Spleen (tissue), 13 donors: Measurements from ENCODE around the gene AMMECR1L. TPM values are rescaled to one million over a fixed set of nuclear protein-coding genes. Genes with fewer than 3 reads are reported as not detected.
"Not testable (repeated sequence)": the region's sequence is repeated elsewhere in the genome, so short reads cannot be mapped to it uniquely, and the experiment has no call there.

Experiments
- DNase-seq: peaks from one replicate; pipeline ENCODE4 v3.0.0-alpha.2; 2020
- H3K27ac ChIP-seq, 8 donors: fragments of 200-600 bp; sonication (generic) in 7 of 8; 1 replicate in 4 of 8; 2 replicates in 4 of 8; pipeline versions ENCODE4 v1.5.0 to v1.8.0; 2016 to 2021; ENCODE audit warnings: inconsistent platforms in 4 of 8, mild to moderate bottlenecking in 4 of 8, moderate library complexity in 1 of 8
- H3K27me3 ChIP-seq, 7 donors: fragments of 200-600 bp; sonication (generic) in 6 of 7; replicated peaks in 1 of 7; 1 replicate in 4 of 7; 2 replicates in 3 of 7; pipeline versions ENCODE4 v1.5.0 to v1.8.0; 2016 to 2021; ENCODE audit warnings: inconsistent platforms in 3 of 7, mild to moderate bottlenecking in 1 of 7
- H3K36me3 ChIP-seq, 6 donors: fragments of 200-600 bp; sonication (generic) in 5 of 6; 1 replicate in 4 of 6; 2 replicates in 2 of 6; pipeline versions ENCODE4 v1.5.0 to v1.8.0; 2016 to 2021; ENCODE audit warnings: inconsistent platforms in 2 of 6
- H3K4me1 ChIP-seq, 6 donors: fragments of 200-600 bp; sonication (generic) in 5 of 6; 1 replicate in 3 of 6; 2 replicates in 3 of 6; pipeline versions ENCODE4 v1.5.0 to v1.8.0; 2016 to 2021; ENCODE audit warnings: inconsistent platforms in 3 of 6
- H3K4me3 ChIP-seq, 8 donors: fragments of 200-600 bp; sonication (generic) in 7 of 8; 1 replicate in 4 of 8; 2 replicates in 4 of 8; pipeline versions ENCODE4 v1.5.0 to v1.8.0; 2016 to 2021; ENCODE audit warnings: inconsistent platforms in 4 of 8, mild to moderate bottlenecking in 4 of 8, moderate library complexity in 2 of 8
- H3K9me3 ChIP-seq, 8 donors: fragments of 200-600 bp; sonication (generic) in 7 of 8; 1 replicate in 4 of 8; 2 replicates in 4 of 8; pipeline versions ENCODE4 v1.5.0 to v1.8.0; 2016 to 2021; ENCODE audit warnings: inconsistent platforms in 4 of 8
- POLR2A ChIP-seq, 3 donors: fragments of 450-650 bp; IDR thresholded peaks; one replicate each; pipeline ENCODE4 v1.5.1; 2017; ENCODE audit warnings: antibody characterized with exemption in 3 of 3, mild to moderate bottlenecking in 1 of 3
- POLR2AphosphoS5 ChIP-seq, 3 donors: sonication (generic); formaldehyde crosslinking; IDR thresholded peaks; one replicate each; pipeline ENCODE4 v1.5.1; 2017; ENCODE audit warnings: antibody characterized with exemption in 3 of 3
- WGBS, 5 donors: extraction: QIAGEN DNeasy Blood & Tissue Kit in 3 of 5; methylation state at CpG; one replicate each; pipeline versions ENCODE4 v1.1.5 to v1.1.7; 2013 to 2018; 5-methylcytosine and 5-hydroxymethylcytosine counted together
- intact Hi-C: fragments of 100-400 bp; cut with DNase I; formaldehyde crosslinking; loops from one replicate; pipeline ENCODE4 v1.15.0; 2023; ENCODE audit warnings: low total_unique reads
- long read RNA-seq, 2 donors: transcript quantifications; one replicate each; lab custom pipeline, GENCODE V29; 2026
- polyA plus RNA-seq, 3 donors: library from polyadenylated mRNA; stranded (reverse); fragments of 200-250 nt; gene quantifications; one replicate each; pipeline ENCODE4 v1.2.1, GENCODE V29; 2013
- total RNA-seq, 7 donors: library from RNA; depleted of rRNA in 3 of 7; stranded (reverse); fragments of >200 nt in 3 of 7; fragmentation: NEBNext Ultra II Directional in 4 of 7; extraction: Animal tissue kit (Norgen Biotek cat#: 25700) in 4 of 7; gene quantifications; one replicate each; pipeline versions ENCODE4 v1.1.0 to v1.2.1, GENCODE V29; 2016 to 2021
- TF ChIP-seq, protein P1 (sequence below), 11 experiments: fragments of 200-600 bp in 7 of 11; fragments of 450-650 bp in 4 of 11; sonication (generic) in 4 of 11; IDR thresholded peaks in 8 of 11; conservative IDR thresholded peaks in 3 of 11; 1 replicate in 7 of 11; 2 replicates in 4 of 11; pipeline versions ENCODE4 v1.4.0 to v1.8.0; 2016 to 2021; ENCODE audit warnings: antibody characterized with exemption in 11 of 11, inconsistent platforms in 4 of 11, mild to moderate bottlenecking in 1 of 11
- donor health status: healthy with polysubstance abuse.
- donor health status: DM: no; HTN: no; CAD: no; lungs with moderate emphysema.
- donor health status: DM: no; HTN: no; CAD: no.
- donor health status: Bipolar disorder and iron deficiency.
- donor health status: healthy.
- donor health status: DM: no; HTN: no; CAD: no.
- donor health status: DM: yes; HTN: yes; CAD: no.

The AMMECR1L gene
- total RNA-seq (10 to 100 TPM; 12.9 to 17.2 (median 15.0) TPM), polyA plus RNA-seq (1 to 10 TPM; 4.8 to 8.3 (median 7.7) TPM)
- long read RNA-seq, donor 1: 0 reads
- long read RNA-seq, donor 2: 0 reads

GRCh38 chr2:127885780-127886592 is at the start of gene AMMECR1L:
TSS of gene AMMECR1L (minus strand) at chr2:127885956. CDS start at chr2:127874234, 11,722 bp downstream.
- peak; percentile 96 for DNase-seq
- 0% methylated on average over 13 to 77 of the region's 85 CpGs; no CpG with 5 or more reads in 1 of the 5 donors for WGBS, 5 donors
- Histone ChIP-seq H3K4me1 (peaks cover 21 to 57% (median 47%) of the 10 kb centered on the region in 6 donors), H3K27ac (peak within 1 kb of the TSS; percentile 87 to 96 (median 92)), H3K36me3 (peaks cover 0 to 31% (median 9%) of the 10 kb centered on the region in 6 donors), H3K4me3 (peak within 1 kb of the TSS; percentile 52 to 77 (median 59))
- H3K9me3 ChIP-seq, intact Hi-C loops, H3K27me3 ChIP-seq: not testable (repeated sequence)
- TF ChIP-seq POLR2AphosphoS5 (IDR thresholded peaks at IDR 0.05) (peak; percentile 81 to 89 (median 85)), POLR2A (IDR thresholded peaks at IDR 0.05) (peak in 1 of 3 donors; percentile 18)

GRCh38 chr2:127935337-127935736 is 49.6 kb upstream of the AMMECR1L start:
- no peak overlapping the region for H3K4me3 ChIP-seq
- H3K9me3 ChIP-seq: no peaks in the 10 kb centered on the region
- no peak overlapping the region for H3K27ac ChIP-seq
- H3K4me1 ChIP-seq: no peaks in the 10 kb centered on the region
- TF ChIP-seq POLR2A (IDR thresholded peaks at IDR 0.05): no peak
- TF ChIP-seq, protein P1, sequence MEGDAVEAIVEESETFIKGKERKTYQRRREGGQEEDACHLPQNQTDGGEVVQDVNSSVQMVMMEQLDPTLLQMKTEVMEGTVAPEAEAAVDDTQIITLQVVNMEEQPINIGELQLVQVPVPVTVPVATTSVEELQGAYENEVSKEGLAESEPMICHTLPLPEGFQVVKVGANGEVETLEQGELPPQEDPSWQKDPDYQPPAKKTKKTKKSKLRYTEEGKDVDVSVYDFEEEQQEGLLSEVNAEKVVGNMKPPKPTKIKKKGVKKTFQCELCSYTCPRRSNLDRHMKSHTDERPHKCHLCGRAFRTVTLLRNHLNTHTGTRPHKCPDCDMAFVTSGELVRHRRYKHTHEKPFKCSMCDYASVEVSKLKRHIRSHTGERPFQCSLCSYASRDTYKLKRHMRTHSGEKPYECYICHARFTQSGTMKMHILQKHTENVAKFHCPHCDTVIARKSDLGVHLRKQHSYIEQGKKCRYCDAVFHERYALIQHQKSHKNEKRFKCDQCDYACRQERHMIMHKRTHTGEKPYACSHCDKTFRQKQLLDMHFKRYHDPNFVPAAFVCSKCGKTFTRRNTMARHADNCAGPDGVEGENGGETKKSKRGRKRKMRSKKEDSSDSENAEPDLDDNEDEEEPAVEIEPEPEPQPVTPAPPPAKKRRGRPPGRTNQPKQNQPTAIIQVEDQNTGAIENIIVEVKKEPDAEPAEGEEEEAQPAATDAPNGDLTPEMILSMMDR (IDR thresholded peaks at IDR 0.05 in 8 of 11, conservative IDR thresholded peaks at IDR 0.05 in 3 of 11): no peak
- no peak for TF ChIP-seq POLR2AphosphoS5 (IDR thresholded peaks at IDR 0.05)
- H3K27me3 ChIP-seq: no peaks in the 10 kb centered on the region
- peaks cover 0 to 2% (median under 1%) of the 10 kb centered on the region in 6 donors for H3K36me3 ChIP-seq
- WGBS, 5 donors: 84 to 92% (median 91%) methylated on average over 6 of the region's 6 CpGs
- no peak for DNase-seq
- intact Hi-C loops: no loop called here

GRCh38 chr2:127932199-127932876 is 46.6 kb upstream of the AMMECR1L start:
- no peaks in the 10 kb centered on the region for H3K9me3 ChIP-seq
- intact Hi-C loops: no loop called here
- H3K27ac ChIP-seq: no peak overlapping the region
- TF ChIP-seq, protein P1 (IDR thresholded peaks at IDR 0.05 in 8 of 11, conservative IDR thresholded peaks at IDR 0.05 in 3 of 11): no peak
- TF ChIP-seq POLR2AphosphoS5 (IDR thresholded peaks at IDR 0.05) (no peak), POLR2A (IDR thresholded peaks at IDR 0.05) (no peak)
- H3K36me3 ChIP-seq: no peaks in the 10 kb centered on the region
- no peak overlapping the region for H3K4me3 ChIP-seq
- H3K27me3 ChIP-seq: no peaks in the 10 kb centered on the region
- no peaks in the 10 kb centered on the region for H3K4me1 ChIP-seq
- no peak for DNase-seq
- WGBS, 5 donors: 65 to 89% (median 76%) methylated on average over 7 of the region's 7 CpGs

DNA sequence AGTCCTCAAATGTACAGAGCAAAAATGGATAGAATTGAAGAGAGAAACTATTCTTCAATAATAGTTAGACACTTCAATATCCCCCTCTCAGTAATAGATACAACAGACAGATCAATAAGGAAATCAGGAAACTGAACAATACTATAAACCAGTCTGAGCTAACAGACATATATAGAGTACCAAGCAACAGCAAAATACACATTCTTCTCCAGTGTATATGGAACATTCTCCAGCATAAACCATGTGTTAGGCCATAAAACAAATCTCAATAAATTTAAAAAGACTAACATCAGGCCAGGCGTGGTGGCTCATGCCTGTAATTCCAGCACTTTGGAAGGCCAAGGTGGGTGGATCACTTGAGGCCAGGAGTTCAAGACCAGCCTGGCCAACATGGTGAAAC is 43.7 kb upstream of the AMMECR1L start:
- Histone ChIP-seq H3K9me3 (no peaks in the 10 kb centered on the region), H3K27ac (no peak overlapping the region), H3K4me3 (no peak overlapping the region), H3K4me1 (no peaks in the 10 kb centered on the region), H3K36me3 (no peaks in the 10 kb centered on the region), H3K27me3 (peaks cover 0 to 4% (median 0%) of the 10 kb centered on the region in 7 donors)
- WGBS, 5 donors: 81 to 97% (median 94%) methylated on average over 1 of the region's 1 CpG
- TF ChIP-seq POLR2AphosphoS5 (IDR thresholded peaks at IDR 0.05) (no peak), POLR2A (IDR thresholded peaks at IDR 0.05) (no peak)
- TF ChIP-seq, protein P1 (IDR thresholded peaks at IDR 0.05 in 8 of 11, conservative IDR thresholded peaks at IDR 0.05 in 3 of 11): no peak
- no peak for DNase-seq
- intact Hi-C loops: no loop called here
